ENCODE measurements around the gene TSG101. TPM values are rescaled to one million over a fixed set of nuclear protein-coding genes. Genes with fewer than 3 reads are reported as not detected.

Gene TSG101
- total and polyA plus RNA-seq, 12 donors = 21.9 to 77.6 (median 68.2) TPM

GRCh38 chr11:18468059-18468458 is 58.7 kb downstream of the TSG101 start:
- TF ChIP-seq CTCF (IDR thresholded peaks at IDR 0.05) = no peak
- Histone ChIP-seq H3K27me3 (no peaks in the 10 kb centered on the region), H3K9me3 (no peaks in the 10 kb centered on the region), H3K36me3 (peaks cover 0 to 19% (median 0%) of the 10 kb centered on the region in 9 donors), H3K4me1 (no peaks in the 10 kb centered on the region), H3K27ac (no peak overlapping the region), H3K4me3 (no peak overlapping the region)
- intact Hi-C loops (cut with DNase I) = no loop called here
- ATAC-seq (no peak), DNase-seq (no peak)
- WGBS, 2 donors = 95 to 99% methylated on average over 2 of the region's 2 CpGs

- ATAC-seq (no peak), DNase-seq (no peak)
- Histone ChIP-seq H3K4me1 (no peaks in the 10 kb centered on the region), H3K27me3 (no peaks in the 10 kb centered on the region), H3K4me3 (no peak overlapping the region), H3K27ac (no peak overlapping the region), H3K36me3 (peaks cover 0 to 7% (median 0%) of the 10 kb centered on the region in 9 donors), H3K9me3 (no peaks in the 10 kb centered on the region)
- TF ChIP-seq CTCF (IDR thresholded peaks at IDR 0.05) = no peak
- intact Hi-C loops (cut with DNase I) = no loop called here
- 97 to 100% methylated on average over 2 of the region's 2 CpGs for WGBS, 2 donors
These were observed 60.3 kb downstream of the TSG101 start for GRCh38 chr11:18466402-18466801.

GRCh38 chr11:18463439-18463838 is 63.3 kb downstream of the TSG101 start:
- TF ChIP-seq CTCF (IDR thresholded peaks at IDR 0.05) = no peak
- Histone ChIP-seq H3K9me3 (no peaks in the 10 kb centered on the region), H3K4me1 (no peaks in the 10 kb centered on the region)

GRCh38 chr11:18461909-18462308 is 64.8 kb downstream of the TSG101 start:
- no peak overlapping the region for H3K4me3 ChIP-seq
- ATAC-seq (no peak), DNase-seq (no peak)
- TF ChIP-seq CTCF (IDR thresholded peaks at IDR 0.05) = no peak
- H3K27me3 ChIP-seq = no peaks in the 10 kb centered on the region
- no peaks in the 10 kb centered on the region for H3K4me1 ChIP-seq
- WGBS, 2 donors = 97% methylated on average over 6 of the region's 6 CpGs
- H3K36me3 ChIP-seq = no peaks in the 10 kb centered on the region
- intact Hi-C loops (cut with DNase I) = no loop called here
- no peak overlapping the region for H3K27ac ChIP-seq
- H3K9me3 ChIP-seq = no peaks in the 10 kb centered on the region

More at GRCh38 chr11:18463439-18463838, 63.3 kb downstream of the TSG101 start:
- WGBS, 2 donors = 64 to 78% methylated on average over 1 of the region's 1 CpG
- Histone ChIP-seq H3K27me3 (no peaks in the 10 kb centered on the region), H3K36me3 (no peaks in the 10 kb centered on the region), H3K27ac (no peak overlapping the region), H3K4me3 (no peak overlapping the region)
- intact Hi-C loops (cut with DNase I) = no loop called here
- ATAC-seq (no peak), DNase-seq (no peak)
